ENCODE measurements around the gene REEP3. TPM values are rescaled to one million over a fixed set of nuclear protein-coding genes. Genes with fewer than 3 reads are reported as not detected.

REEP3 gene
- total RNA-seq, 1 experiment from 2014 or later, result 135 TPM

- intact Hi-C loops (cut with micrococcal nuclease; ENCODE audit: unreplicated experiment), result no loop called here
- POLR2A ChIA-PET, result no interaction called here
- no peak overlapping the region for H3K27ac ChIP-seq (ENCODE audit: low read length)
- H3K4me1 ChIP-seq (ENCODE audit: control insufficient read depth, insufficient read depth, low read length), result peaks cover 25% of the 10 kb centered on the region
- no TSS peak for BruUV-seq (replicated peaks)
- ATAC-seq (no peak), DNase-seq (ENCODE audit: low read depth, low spot score) (no peak)
- no peak for TF ChIP-seq REST (IDR thresholded peaks at IDR 0.05; ENCODE audit: insufficient read depth in 1 of 2, low read depth in 2 of 2, low read length in 1 of 2)
- TF ChIP-seq SIN3A (IDR thresholded peaks at IDR 0.05; ENCODE audit: borderline replicate concordance, insufficient read depth, low read depth, low read length), result no peak
- TF ChIP-seq POLR2AphosphoS5 (IDR thresholded peaks at IDR 0.05; ENCODE audit: low read depth, low read length), result no peak
- no peak for TF ChIP-seq TCF7L2 (IDR thresholded peaks at IDR 0.05; ENCODE audit: low read depth, low read length)
- TF ChIP-seq CTCF (IDR thresholded peaks at IDR 0.05), result no peak
- H3K36me3 ChIP-seq (ENCODE audit: control insufficient read depth, insufficient read depth, low read length), result no peaks in the 10 kb centered on the region
- CTCF ChIA-PET, result no interaction called here
- H3K4me3 ChIP-seq (ENCODE audit: low read depth in 2 of 2, low read length in 2 of 2), result no peak overlapping the region
- no peaks in the 10 kb centered on the region for H3K27me3 ChIP-seq (ENCODE audit: control insufficient read depth, insufficient read depth, low read length)
- H3K9me3 ChIP-seq (ENCODE audit: control insufficient read depth, insufficient read depth, low read depth, low read length), result no peaks in the 10 kb centered on the region
- in situ Hi-C loops (cut with HindIII; ENCODE audit: low pct_unique_long_range_greater_than_20kb, low sequenced_read_pairs), result no loop called here
These were observed 26.6 kb downstream of the REEP3 start for GRCh38 chr10:63547628-63548360.

GRCh38 chr10:63548860-63549259, 27.7 kb downstream of the REEP3 start:
- TF ChIP-seq SIN3A (IDR thresholded peaks at IDR 0.05; ENCODE audit: borderline replicate concordance, insufficient read depth, low read depth, low read length), result no peak
- no peak for TF ChIP-seq CTCF (IDR thresholded peaks at IDR 0.05)
- TF ChIP-seq REST (IDR thresholded peaks at IDR 0.05; ENCODE audit: insufficient read depth in 1 of 2, low read depth in 2 of 2, low read length in 1 of 2), result no peak
- TF ChIP-seq POLR2AphosphoS5 (IDR thresholded peaks at IDR 0.05; ENCODE audit: low read depth, low read length), result no peak
- TF ChIP-seq TCF7L2 (IDR thresholded peaks at IDR 0.05; ENCODE audit: low read depth, low read length), result no peak
- peaks cover 24% of the 10 kb centered on the region for H3K4me1 ChIP-seq (ENCODE audit: control insufficient read depth, insufficient read depth, low read length)
- no peaks in the 10 kb centered on the region for H3K9me3 ChIP-seq (ENCODE audit: control insufficient read depth, insufficient read depth, low read depth, low read length)
- intact Hi-C loops (cut with micrococcal nuclease; ENCODE audit: unreplicated experiment), result no loop called here
- BruUV-seq (replicated peaks), result no TSS peak
- no peaks in the 10 kb centered on the region for H3K36me3 ChIP-seq (ENCODE audit: control insufficient read depth, insufficient read depth, low read length)
- no peak overlapping the region for H3K27ac ChIP-seq (ENCODE audit: low read length)
- no peak overlapping the region for H3K4me3 ChIP-seq (ENCODE audit: low read depth in 2 of 2, low read length in 2 of 2)
- H3K27me3 ChIP-seq (ENCODE audit: control insufficient read depth, insufficient read depth, low read length), result no peaks in the 10 kb centered on the region
- DNase-seq (ENCODE audit: low read depth, low spot score) (no peak), ATAC-seq (no peak)
- CTCF ChIA-PET, result no interaction called here
- POLR2A ChIA-PET, result no interaction called here
- in situ Hi-C loops (cut with HindIII; ENCODE audit: low pct_unique_long_range_greater_than_20kb, low sequenced_read_pairs), result no loop called here
